Measurements from ENCODE around the gene SCAPER.

Gene SCAPER

DNA sequence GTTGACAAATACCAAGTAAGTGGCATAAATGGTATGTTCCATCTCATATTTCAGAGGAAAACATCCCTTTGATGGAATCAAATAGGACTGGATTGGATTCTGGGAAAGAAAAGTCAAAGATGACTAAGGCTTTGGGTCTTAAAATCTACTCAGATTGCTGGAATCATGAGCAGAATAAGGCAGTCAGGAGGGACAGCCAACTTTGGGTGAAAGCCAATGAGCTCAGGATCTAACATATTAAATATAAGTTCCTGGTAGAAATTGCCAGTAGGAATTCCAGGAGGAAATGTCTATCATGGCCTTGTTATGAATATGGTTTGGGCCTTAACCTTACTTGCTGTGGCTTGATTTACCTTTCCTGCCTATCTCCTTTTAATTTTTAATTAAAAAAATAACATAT is 513.3 kb downstream of the SCAPER start:
- DNase-seq, result no peak

DNA sequence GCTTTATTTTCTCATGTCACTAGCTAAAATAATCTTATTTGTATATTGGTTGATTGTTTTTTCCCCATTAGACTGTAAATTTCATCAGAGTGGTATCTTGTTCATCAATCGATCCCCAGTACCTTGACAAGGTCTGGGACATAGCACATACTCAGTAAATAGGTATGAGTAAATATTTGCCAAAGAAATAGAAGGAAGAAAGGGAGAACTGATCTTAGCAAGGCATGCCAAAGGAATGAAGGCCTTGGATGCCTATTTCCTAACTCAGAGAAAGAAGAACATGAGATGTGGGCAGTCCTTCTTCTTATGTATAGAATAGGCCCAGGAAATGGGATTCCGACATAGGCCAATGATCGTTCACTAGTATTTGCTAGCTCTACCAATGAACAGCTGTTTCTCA is 513.8 kb downstream of the SCAPER start:
- no peak for DNase-seq

DNA sequence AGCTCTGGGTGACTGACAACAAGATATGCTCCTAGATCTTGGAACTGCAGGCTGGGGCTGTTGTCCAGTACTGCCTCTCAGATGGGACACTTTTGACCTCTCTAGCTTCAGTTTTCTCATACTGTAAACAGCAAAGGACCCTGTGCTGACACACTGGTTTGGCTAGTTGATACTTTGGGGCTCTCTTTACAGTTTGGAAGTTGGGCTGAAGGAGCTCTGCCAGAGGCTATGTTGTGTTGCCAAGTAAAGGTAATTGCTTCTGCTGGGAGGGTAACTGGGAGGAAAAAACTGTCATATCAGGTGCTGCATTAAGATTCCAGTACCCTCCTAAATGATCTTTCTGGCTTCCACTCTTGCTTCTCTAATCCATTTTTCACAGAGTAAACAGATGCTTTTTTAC is 514.6 kb downstream of the SCAPER start:
- DNase-seq, result no peak

DNA sequence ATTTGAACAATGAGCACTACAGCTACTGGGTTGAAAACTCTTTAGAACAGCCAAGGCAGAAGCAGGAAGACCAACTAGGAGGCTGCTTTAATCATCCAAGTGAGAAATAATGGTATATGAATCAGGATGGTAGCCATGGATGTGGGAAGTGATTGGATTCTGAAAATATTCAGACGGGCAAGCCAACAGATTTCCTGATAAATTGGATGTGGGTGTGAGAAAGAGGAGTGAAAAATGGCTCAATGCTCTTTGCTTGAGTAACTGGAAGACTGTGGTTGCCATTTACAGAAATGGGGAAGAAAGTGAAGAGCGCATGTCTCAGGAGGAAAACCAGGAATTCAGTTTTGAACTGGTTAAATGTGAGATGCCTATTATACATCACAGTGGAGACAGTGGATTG is 518.2 kb downstream of the SCAPER start:
- no peak for DNase-seq

DNA sequence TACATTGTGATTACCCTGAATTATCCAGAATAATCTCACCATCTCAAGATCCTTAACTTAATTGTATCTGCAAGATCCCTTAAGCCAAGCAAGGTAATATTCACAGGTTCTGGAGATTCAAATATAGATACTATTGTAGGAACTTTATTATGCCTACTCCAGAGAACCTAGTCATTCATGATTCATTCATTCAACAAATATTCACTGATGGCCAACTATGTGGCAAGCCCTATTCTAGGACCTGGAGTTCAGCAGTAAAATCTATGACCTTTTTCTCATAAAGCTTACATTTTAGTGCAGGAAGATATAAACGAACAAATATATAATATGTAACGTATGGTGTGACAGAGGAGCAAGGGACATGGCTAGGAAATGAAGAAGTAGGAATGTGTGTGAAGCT is 519.0 kb downstream of the SCAPER start:
- DNase-seq, result no peak

DNA sequence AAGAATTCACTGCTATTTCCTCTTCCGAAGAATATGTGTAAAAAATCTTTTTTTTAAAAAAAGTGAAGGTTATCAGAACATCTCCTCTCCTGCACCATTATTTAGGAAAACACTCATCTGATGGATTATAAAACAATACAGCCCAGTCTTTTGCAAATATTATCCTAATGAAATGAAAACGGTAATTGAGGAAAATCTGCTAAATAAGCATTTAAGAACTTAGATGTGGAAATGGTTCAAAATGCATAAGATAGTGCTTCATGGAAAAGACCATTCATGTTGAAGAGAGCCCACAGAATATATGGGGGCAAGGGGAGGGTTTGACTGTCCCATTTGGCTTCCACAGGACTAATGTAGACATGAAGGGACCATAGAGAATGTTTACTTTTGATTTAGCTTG is 520.7 kb downstream of the SCAPER start:
- DNase-seq, result no peak

DNA sequence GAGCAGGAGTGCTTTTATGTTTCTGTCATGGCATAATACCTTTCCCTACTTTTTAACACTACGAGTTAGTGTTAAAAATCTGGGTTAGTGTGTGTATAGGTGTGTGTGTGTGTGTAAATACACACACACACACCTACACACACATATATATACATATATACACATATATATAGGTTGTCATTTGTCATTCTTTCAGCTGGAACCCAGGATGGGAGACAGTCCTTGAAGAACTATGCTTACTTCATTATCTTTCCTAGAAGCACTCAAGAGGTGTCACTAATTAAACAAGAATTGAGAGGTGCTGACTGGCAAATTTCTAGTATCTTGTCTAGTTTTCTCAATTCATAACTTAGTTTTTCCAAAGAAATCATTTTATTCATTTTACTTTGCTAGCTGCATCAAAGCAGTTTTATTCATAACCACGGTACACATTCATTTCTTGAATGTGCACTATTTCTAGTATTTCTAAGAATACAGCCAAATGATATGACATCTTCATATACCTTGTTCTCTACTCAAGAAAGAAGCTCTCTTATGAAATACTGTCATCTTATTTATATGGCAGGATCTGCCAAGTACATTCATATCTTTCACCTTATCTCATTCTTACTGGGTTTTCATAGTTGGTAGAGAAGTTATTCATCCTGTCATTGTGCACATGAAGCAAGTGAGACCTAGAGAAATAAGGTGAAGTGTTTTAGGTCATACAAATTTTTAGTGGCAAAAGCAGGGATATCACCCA is 522.0 kb downstream of the SCAPER start:
- DNase-seq, result peak; percentile 27

DNA sequence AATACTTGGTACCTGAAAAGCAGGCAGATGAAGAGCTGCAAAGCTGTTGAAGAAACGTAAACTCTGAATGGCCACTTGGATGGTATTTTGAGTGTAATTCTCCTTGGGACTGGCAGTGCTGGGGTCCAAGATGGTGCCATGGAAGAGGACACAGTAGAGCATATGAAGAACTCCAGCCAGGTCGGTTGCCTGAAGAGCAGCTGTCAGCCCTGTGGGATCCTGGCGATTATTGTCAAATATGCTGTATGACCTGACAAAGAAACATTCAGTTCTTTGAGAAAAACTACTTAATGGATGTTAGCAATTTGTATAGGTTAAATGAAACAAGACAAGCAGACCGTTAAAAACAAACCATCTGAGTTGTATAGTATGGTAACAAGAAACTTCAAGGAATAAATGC is 523.8 kb downstream of the SCAPER start:
- DNase-seq, result no peak

DNA sequence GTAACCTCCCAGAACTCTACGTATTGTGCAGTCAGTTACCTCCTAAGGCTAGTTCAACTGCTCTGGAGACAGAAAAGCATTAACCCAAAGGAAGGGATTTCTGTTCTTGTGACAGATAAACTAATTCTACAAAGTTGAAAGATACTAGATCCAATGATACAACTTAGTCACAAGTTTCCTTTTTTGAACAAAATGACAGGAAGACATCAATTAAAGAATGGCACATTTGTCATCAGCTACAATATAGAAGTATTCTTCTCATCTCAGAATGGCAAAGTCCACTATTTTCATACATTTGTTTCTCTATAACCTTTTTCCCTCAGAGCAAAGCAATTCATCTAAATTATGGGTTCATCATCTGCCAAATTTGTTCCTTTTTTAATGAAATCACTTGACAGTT is 524.9 kb downstream of the SCAPER start:
- DNase-seq, result no peak

DNA sequence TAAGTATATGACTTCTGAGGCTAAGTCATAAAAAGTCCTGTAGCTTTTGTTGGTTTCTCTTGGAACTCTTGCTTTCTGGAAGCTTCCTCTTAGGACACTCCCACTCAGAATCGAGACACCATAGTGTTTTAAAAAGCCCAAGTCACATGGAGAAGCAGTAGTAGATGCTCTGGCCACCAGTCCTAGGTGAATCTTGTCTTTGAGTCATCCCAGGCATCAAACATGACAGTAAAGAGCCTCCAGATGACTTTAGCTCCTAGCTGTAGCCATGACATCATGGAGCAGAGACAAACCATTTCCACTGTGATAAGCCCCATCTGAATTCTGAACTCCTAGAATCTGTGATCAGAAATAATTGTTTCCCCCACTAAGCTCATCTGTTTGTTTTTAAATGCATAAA is 526.4 kb downstream of the SCAPER start:
- DNase-seq, result no peak

DNA sequence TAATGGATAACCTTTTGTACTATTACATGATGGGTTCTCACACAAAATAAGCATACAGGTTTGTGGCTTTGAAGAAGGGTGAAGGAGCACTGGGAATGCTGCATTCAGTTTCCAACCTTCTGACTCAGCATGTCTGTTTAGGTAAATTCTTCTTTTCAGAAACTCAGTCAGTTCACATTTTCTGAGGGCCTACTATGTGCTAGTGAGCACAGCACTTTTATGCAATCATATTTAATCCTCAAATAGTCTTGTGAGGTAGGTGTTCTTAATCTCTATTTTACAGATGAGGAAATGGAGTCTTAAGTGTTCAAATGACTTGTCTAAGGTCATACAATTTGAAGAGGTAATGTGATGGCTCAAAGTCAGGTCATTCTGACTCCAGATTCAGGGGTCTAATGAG is 527.4 kb downstream of the SCAPER start:
- no peak for DNase-seq

DNA sequence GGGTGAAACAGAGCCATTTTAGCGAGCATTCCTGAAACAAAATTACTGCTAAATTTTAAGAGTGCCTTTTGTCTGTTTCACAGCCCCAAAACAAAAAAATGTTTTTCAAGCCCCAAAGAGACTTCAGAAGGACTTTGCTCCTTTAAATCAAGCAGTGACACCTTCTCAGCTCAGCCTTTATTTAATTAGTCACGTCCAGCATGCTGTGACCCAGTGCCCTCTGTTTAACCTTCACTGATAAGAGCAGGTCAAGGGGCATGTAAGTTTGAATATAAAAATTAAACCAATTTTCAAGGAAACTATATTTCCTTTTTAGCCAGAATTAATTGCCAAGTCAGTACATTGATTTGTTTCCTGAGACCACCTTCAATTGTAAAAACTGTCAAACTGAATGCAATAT is 527.9 kb downstream of the SCAPER start:
- DNase-seq, result no peak

DNA sequence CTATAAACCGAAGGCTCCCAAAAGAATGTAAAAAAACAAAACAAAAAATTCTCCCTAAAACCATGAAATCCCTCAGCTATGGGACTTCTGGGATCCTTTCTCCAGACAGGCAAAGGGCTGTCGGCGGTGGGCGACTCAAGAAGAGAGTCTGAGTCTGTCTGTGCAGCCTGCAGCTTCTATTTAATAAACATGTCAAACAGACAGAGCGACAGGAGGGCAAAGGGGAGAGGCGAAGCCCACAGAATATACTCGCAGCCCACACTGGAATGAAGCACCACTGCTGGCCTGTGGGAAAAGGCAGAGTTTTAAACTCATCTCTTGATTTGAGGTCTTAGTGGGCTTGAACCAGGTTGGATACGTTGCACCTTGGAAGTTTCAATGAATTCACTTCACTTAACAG is 528.3 kb downstream of the SCAPER start:
- no peak for DNase-seq

DNA sequence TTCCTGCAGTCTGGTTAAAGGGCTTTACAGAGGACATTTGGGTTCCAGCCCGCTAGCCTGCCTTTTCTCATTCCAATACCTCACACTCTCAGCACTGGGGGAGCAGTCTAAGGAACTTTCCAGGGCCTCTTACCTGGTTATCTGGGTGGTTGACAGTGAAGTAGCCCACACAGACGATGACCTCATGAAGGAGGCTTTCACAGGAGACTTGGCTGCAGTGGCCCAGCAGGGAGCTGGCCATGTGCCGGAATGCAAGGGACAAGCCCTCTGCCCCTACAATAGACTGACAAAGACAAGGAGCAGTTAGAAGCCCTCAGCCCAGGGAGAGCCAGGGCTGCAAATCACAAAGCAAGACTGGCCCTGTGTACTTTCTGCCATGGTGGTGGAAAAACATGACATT is 529.1 kb downstream of the SCAPER start:
- no peak for DNase-seq

DNA sequence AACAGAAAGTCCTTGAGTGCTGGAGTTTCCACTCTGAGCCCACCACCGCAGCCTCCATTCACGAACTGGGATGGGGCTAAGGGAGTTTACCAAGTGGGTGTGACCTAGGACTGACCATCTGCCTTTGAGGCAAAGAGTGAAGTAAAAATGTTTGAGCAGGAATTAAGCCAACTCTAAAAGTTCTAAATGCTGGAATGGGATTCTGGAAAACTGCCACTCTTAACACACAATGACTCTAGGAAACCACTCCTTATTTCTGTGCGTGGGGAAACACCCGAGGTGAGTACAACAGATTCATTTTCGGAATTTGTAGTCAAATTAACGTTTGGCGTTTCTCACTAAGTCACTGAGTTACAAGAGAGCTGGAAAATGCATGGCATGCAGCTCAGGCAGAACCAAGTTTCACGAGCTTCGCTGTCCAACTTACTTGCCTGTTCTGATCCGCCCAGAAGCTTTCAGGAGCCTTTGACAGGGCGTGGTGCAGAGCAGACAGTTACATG is 537.0 kb downstream of the SCAPER start:
- DNase-seq, result no peak

DNA sequence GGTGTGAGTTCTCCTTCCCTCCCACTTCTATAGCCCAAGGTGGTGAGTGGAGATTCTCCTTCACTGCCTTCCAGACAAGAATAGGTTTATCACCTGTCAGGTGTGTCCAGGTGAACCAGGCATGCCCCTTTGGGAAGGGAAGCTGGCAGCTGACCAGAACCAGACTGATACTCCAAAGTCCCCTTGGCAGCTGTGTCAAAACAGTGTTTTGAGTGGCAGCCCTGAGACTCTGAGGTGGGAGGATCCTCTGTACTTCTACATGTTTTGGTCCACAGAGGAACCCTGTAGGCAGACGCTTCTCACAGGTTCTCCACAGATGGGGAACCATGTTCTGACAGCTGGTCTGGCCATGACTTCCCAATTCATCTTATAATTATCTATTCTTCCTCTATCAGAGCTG is 538.4 kb downstream of the SCAPER start:
- DNase-seq, result no peak

DNA sequence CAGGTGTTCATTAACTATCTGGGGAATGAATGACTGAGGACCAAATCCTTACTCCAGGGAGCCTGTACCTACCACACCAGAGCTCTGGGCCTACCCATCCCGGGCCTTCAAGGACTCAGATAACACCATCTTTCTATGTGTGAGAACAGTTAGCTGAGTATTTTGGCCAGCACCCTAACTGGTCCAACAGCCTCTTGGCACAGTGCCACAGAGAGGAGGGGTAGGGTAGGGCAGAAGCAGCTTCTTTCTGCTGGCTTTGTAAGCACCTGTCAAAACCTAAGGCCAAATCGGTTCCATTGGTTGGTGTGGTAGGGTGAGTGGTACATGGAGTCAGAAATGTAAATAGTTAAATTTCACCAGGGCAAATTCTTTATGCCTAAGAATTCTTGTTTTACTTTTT is 541.9 kb downstream of the SCAPER start:
- no peak for DNase-seq

DNA sequence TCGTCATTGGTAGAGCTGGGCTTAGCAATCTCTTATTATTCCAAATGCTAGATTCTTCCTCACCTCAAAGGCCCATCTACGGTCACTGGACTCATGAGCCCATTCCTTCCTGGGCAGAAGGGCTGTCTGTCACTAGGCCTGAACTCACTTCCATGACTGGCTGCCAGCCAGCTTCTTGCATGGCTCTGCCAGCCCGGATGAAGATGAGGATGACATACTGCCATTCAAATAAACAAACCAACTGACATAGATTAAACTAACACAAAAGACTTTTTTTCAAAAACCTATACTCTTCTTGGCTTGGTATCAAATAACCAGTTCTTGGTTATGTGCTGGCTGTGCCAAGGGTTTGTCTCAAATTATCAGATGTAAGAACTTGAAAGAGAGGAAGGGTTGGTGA is 544.7 kb downstream of the SCAPER start:
- no peak for DNase-seq

DNA sequence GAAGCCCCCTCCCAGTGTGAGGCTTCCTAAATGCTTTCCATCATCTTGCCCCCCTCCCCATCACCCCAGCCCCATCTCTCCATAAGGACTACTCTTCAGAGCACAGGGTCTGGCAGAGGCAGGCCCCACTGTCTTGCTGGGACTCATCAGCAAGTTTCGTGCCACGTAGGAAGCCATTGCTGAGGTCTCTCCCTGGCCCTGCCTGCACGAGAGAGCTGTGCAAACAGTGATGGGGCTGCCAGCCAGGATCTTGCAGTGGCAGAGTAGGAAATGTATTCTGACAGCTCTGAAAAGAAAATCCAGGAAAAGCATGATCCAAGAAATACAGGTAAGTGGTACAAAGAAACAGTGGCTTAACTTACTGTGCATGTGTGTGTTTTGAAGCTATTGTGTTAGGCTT is 546.0 kb downstream of the SCAPER start:
- DNase-seq, result no peak

DNA sequence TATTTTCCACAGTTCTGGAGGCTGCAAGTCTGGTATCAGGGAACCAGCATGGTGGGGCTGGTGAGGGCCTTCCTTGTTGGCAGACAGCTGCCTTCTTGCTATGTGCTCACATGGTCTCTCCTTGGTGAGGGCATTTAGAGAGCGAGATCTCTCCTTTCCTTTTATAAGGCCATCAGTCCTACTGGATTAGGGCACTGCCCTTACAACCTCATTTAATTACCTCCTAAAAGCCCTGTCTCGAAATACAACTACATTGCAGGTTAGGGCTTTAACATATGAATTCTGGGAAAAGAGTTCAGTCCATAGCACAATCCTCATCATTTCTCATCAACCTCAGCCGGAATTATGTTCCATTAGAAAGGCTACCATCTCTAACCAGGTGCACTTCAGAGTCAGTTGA is 546.7 kb downstream of the SCAPER start:
- no peak for DNase-seq

DNA sequence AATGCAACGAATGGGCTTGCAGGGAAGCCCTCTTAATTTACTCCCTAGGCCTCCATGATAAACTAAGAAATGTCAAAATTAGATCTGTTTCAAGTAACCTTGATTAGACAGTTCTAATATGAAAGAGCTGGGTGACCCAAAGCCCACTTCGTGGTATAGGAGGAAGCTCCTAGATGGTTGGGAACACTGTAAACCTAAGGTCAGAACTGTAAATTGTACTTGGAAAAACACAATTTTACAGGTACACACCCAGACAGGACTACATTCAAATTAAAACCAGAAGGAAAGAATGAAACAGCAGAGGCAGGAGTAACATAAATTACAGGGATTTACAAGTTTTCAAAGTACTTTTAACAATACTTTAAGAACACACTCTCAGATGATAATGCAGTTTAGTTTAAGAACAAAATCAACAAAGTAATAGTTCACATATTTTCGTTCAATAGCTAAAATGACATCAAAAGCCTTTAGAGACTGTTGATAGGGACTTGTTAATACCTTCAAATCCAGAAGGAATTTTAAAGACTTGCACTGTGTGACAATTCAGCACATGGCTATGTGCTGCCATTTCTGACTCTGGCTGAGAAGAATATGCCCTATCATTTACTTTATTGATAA is 550.2 kb downstream of the SCAPER start:
- DNase-seq, result no peak

DNA sequence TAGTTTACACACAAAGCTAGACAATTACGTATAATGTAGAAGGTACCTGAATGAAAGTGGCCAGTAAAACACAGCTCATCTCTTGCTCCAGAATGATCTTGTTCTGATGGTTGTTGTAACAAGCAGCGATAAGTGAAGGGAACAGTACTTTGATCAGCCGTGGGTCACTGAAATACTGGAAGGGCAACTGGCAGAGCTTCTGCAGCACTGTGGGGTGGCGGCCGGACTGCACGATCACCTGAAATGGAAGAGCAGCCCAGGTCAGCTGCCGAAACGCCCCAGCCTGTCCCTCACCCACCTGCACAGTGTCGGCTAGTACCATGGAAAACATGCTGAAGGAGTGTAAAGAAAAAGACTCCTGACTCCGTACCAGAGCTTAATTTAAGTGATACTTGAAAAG is 551.2 kb downstream of the SCAPER start:
- no peak for DNase-seq

DNA sequence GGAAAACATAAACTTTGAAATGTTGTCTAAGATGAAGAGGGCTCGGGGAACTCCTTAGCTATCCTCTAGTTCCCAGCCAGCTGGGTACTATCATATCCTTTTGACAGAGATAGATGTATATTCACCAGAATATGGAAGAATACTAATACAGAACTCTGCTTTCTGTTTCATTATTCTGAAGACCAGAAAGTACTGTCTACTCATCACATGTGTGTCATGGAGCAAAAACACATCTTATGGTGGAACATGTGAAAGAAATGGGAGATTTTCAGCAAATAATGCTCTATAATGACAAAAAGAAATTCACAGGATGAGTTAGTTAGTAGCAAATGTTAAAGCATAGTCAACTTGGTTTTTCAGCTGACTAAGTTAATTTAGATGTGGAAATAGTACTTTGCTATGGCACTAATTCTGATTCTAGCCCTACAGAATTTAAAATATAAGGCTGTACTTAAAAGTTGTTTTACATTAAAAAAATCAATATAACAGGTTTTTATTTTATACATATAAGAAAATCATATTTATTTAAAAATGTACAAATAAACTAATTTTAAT is 552.0 kb downstream of the SCAPER start:
- no peak for DNase-seq

DNA sequence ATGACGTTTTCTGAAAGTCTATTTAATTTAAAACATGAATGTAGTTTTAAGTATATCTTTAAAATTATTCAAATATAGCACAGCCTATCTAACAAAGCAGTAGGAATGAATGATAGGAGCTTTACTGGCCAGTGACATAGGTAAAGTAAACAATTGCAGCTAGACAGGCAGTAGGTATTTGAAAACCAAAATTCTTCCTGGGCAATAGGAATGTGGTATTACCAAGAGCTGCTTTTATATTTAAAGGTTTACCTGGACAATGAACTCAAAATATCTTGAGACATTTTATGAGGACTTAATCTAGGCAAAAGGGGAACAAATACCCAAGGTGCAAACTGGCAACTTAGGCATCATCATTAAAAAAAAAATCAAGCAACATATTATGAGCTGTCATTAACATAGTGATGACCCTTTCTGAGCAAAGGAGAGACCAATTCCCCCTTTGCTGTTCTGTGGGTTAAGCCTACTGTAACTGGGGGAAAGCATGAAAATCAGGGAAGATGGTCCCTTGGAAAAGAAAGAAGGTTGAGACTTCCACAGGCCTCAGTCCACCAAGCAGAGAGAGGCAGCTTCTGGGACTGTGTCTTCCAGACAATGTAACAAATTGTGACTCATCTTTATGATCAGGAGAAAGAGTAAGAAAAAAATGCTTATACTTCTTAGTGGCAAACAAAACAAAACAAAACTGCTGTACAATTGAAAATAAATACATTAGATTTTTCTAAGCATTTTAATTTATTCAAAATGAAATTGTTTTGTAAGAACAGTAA is 555.7 kb downstream of the SCAPER start:
- DNase-seq, result no peak
